Activated CD4-positive, alpha-beta T cell treated with anti-CD3 and anti-CD28 coated beads, Interleukin-2, amount 50 U/mL, for 16 hours (primary cell): Measurements from ENCODE around the gene GCM1.

Experiments
- DNase-seq: peaks from one replicate; pipeline ENCODE4 v3.0.0-alpha.2; 2020

Gene GCM1

DNA sequence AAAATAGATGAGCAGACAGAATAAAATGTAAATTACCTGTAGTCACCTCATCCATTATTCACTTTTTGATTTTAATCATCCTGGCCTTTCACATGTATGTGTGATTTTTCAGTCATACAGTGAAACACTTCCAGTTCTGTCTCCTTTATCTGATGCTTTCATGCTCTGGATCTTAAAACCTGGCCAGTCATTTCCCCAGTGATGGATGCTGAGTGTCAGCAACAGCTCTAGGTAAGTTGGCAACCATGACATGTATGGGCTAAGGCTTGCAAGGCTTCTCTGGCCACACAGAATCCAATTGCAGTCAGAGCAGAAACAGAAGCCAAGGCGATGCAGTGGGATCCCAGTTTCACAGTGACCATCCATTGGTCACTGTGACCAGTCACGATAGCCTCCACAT, 47.6 kb downstream of the GCM1 start:
- no peak for DNase-seq

GRCh38 chr6:53100561-53100960, 48.1 kb downstream of the GCM1 start:
- DNase-seq = no peak

GRCh38 chr6:53095716-53096115, 52.9 kb downstream of the GCM1 start:
- DNase-seq = no peak

- DNase-seq = no peak
Measured at GRCh38 chr6:53095270-53095669, 53.4 kb downstream of the GCM1 start.

DNA sequence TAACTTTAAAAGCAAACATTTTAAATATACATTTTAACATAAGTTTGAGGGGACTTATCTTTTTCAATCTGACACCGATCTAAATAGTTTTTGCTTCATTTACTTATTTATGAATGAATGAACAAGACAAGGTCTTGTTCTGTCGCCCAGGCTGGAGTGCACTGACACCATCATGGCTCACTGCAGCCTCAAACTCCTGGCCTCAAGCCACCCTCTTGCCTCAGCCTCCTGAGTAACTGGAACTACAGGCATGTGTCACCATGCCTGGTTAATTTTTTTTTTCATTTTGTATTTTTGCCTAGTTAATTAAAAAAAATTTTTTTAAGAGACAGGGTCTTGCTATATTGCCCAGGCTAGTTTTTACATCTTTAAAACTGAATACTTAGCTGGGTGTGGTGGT, 58.1 kb downstream of the GCM1 start:
- no peak for DNase-seq

DNA sequence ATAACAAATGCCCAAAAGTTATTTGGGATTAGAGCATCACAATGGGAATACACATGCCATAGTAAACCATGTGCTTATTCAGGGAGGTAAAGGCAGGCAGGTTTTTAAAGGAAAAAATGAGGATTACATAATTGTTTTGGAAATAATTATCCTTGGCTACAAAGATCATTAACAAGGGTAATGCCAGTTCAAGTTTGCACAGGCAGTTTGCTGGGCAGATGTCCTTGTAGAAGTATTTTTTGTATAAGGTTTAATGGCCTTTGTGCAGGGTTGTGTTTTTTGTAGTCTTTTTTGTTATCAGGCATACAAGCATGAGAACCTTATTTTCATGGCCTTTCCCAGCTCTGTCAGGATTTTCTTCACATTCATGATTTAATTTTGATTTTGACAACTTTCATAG, 58.7 kb downstream of the GCM1 start:
- DNase-seq = no peak

GRCh38 chr6:53086302-53086701, 62.3 kb downstream of the GCM1 start:
- no peak for DNase-seq

DNA sequence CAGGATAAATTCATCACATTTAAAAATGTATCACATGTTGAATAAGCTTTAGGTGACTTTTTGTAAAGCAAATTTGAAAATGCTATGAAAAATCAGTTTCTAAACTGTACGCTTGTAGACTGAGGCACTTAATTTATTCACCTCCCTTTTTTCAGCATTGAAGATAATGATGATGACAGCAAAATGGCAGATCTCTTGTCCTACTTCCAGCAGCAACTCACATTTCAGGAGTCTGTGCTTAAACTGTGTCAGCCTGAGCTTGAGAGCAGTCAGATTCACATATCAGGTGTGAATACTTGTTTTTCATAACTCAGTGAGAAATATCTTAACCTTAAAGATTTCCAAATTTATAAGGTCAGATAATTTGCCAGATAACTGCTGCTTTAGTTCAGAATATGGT, 67.8 kb downstream of the GCM1 start:
- DNase-seq = no peak
